ENCODE results near the gene NET1.

GRCh38 chr10:5440206-5440605, 27.8 kb downstream of the NET1 start:
- TF ChIP-seq CTCF (IDR thresholded peaks at IDR 0.05) (no peak), POLR2A (IDR thresholded peaks at IDR 0.05) (no peak)
